ENCODE results near the gene CEBPE. TPM values are rescaled to one million over a fixed set of nuclear protein-coding genes. Genes with fewer than 3 reads are reported as not detected.

The CEBPE gene
- total RNA-seq, 1 donor from 2014 or later = not detected

Other genes with a start within 250 kb of the CEBPE start
- 82.5 and 102 TPM in 2 replicates for gene LRP10, start 247.5 kb downstream of the CEBPE start, total RNA-seq
- gene REM2, start 236.0 kb downstream of the CEBPE start, total RNA-seq = 0.17 and 0.80 TPM in 2 replicates
- 76.4 and 90.6 TPM in 2 replicates for gene RBM23, start 200.1 kb downstream of the CEBPE start, total RNA-seq
- gene PRMT5, start 189.9 kb downstream of the CEBPE start, total RNA-seq = 70.5 and 142 TPM in 2 replicates
- 40.0 and 70.5 TPM in 2 replicates for gene HAUS4, start 162.2 kb downstream of the CEBPE start, total RNA-seq
- 63.2 and 105 TPM in 2 replicates for gene AJUBA, start 136.7 kb downstream of the CEBPE start, total RNA-seq
- 6.0 and 9.4 TPM in 2 replicates for gene C14orf93, start 109.1 kb downstream of the CEBPE start, total RNA-seq
- gene PSMB5, start 84.4 kb downstream of the CEBPE start, total RNA-seq = 388 and 413 TPM in 2 replicates
- gene PSMB11, start 77.0 kb downstream of the CEBPE start, total RNA-seq = not detected in 2 replicates
- gene CDH24, start 61.7 kb downstream of the CEBPE start, total RNA-seq = 11.1 and 17.7 TPM in 2 replicates
- 84.1 and 85.2 TPM in 2 replicates for gene ACIN1, start 24.1 kb downstream of the CEBPE start, total RNA-seq
- gene C14orf119, start 23.8 kb downstream of the CEBPE start, total RNA-seq = 27.3 and 53.8 TPM in 2 replicates
- not detected in 2 replicates for gene CIROP, start 14.3 kb downstream of the CEBPE start, total RNA-seq
- gene SLC7A8, start 64.4 kb upstream of the CEBPE start, total RNA-seq = 1.4 and 3.3 TPM in 2 replicates
- not detected in 2 replicates for gene RNF212B, start 118.7 kb upstream of the CEBPE start, total RNA-seq
- gene HOMEZ, start 166.9 kb upstream of the CEBPE start, total RNA-seq = 10.4 and 11.6 TPM in 2 replicates
- gene PPP1R3E, start 183.6 kb upstream of the CEBPE start, total RNA-seq = 1.5 and 1.6 TPM in 2 replicates
- 10.7 and 13.3 TPM in 2 replicates for gene BCL2L2, start 187.6 kb upstream of the CEBPE start, total RNA-seq
- gene PABPN1, start 202.2 kb upstream of the CEBPE start, total RNA-seq = 62.2 and 79.9 TPM in 2 replicates
- 4.3 and 7.3 TPM in 2 replicates for gene SLC22A17, start 233.6 kb upstream of the CEBPE start, total RNA-seq
- 5.0 and 15.2 TPM in 2 replicates for gene EFS, start 245.9 kb upstream of the CEBPE start, total RNA-seq

Measured in epithelial cell of proximal tubule (primary cell).